SHP77 (cell line): Measurements from ENCODE around the gene OPCML.

Source experiments
- DNase-seq, 2 experiments: peaks; one replicate each; lab custom pipeline; 2025; lab: John Stamatoyannopoulos, UW

OPCML gene

GRCh38 chr11:132790971-132791370 lies 741.3 kb downstream of the OPCML start:
- no peak for DNase-seq

- DNase-seq, result no peak
Observed at GRCh38 chr11:132790466-132790865, 741.8 kb downstream of the OPCML start.

- DNase-seq, result no peak
Observed at GRCh38 chr11:132788816-132789325, 743.4 kb downstream of the OPCML start.

- DNase-seq, result no peak
Observed at GRCh38 chr11:132785878-132786277, 746.4 kb downstream of the OPCML start.

- DNase-seq, result no peak
Observed at GRCh38 chr11:132784441-132784840, 747.9 kb downstream of the OPCML start.

GRCh38 chr11:132782102-132782501 lies 750.2 kb downstream of the OPCML start:
- DNase-seq, result peak in 1 of 2 experiments; percentile 0

- DNase-seq, result no peak
Observed at GRCh38 chr11:132780046-132780445, 752.3 kb downstream of the OPCML start.

- no peak for DNase-seq
Observed at GRCh38 chr11:132779497-132779896, 752.8 kb downstream of the OPCML start.

- DNase-seq, result no peak
Observed at GRCh38 chr11:132777067-132777975, 755.0 kb downstream of the OPCML start.

- no peak for DNase-seq
Observed at GRCh38 chr11:132773751-132774150, 758.5 kb downstream of the OPCML start.

GRCh38 chr11:132772703-132773545 lies 759.4 kb downstream of the OPCML start:
- no peak for DNase-seq

GRCh38 chr11:132771746-132772145 lies 760.6 kb downstream of the OPCML start:
- no peak for DNase-seq

- no peak for DNase-seq
Observed at GRCh38 chr11:132770829-132771530, 761.3 kb downstream of the OPCML start.

GRCh38 chr11:132763503-132763902 lies 768.8 kb downstream of the OPCML start:
- no peak for DNase-seq

GRCh38 chr11:132755934-132756333 lies 776.4 kb downstream of the OPCML start:
- DNase-seq, result no peak

GRCh38 chr11:132751516-132752250 lies 780.6 kb downstream of the OPCML start:
- no peak for DNase-seq

GRCh38 chr11:132746305-132746704 lies 786.0 kb downstream of the OPCML start:
- no peak for DNase-seq

- DNase-seq, result no peak
Observed at GRCh38 chr11:132745306-132745705, 787.0 kb downstream of the OPCML start.

GRCh38 chr11:132744771-132745170 lies 787.5 kb downstream of the OPCML start:
- no peak for DNase-seq

- no peak for DNase-seq
Observed at GRCh38 chr11:132743601-132744000, 788.7 kb downstream of the OPCML start.

GRCh38 chr11:132742929-132743328 lies 789.4 kb downstream of the OPCML start:
- no peak for DNase-seq
